GM18861 (cell line): Measurements from ENCODE around the gene CRYBB1.

Experiments used
- ATAC-seq: cut with Tn5 transposase; IDR thresholded peaks from one replicate; pipeline ENCODE4 v1.9.1; 2021; ENCODE audit not compliant: unreplicated experiment

The CRYBB1 gene

DNA sequence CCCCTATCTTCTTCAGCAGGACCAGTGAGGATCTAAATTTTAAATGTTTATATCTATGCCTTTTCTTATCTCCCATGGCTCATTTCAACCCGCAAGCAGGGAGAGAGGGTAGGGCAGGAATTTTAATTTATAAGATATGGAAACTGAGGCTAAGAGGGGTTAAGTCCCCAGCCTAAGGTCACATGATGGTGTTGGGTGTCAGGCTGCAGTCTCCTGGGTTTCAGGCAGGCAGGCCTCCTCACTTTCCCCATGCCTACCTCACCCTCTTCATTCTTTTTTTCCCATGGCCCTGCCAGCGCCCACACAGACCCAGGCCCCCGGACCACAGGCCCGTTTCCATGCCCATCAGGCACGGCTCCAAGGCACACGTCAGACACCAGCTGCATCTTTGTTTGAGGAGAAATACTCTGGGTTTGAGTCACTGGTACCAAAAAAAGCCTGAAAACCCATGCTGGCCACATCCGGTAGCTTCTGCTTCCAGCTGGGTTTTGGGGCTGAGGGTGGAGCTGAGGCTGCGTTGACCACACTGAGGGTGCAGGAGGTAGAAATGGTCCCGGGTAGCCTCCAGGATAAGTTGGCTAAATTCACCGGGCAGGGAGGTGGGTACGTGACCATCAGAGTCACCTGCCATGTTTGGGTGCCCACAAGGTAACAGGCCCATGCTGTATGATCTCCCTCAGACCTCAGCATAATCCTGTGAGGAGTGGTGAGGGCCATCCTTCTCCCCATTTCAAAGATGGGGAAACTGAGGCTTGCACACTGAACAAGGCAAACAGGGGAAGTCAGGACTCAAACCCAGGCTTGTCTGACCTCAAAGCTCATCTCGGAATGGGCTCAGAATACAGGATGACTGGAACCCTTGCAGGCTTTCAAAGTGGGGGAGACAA lies 7.5 kb downstream of the CRYBB1 start:
- ATAC-seq: peak; percentile 73

DNA sequence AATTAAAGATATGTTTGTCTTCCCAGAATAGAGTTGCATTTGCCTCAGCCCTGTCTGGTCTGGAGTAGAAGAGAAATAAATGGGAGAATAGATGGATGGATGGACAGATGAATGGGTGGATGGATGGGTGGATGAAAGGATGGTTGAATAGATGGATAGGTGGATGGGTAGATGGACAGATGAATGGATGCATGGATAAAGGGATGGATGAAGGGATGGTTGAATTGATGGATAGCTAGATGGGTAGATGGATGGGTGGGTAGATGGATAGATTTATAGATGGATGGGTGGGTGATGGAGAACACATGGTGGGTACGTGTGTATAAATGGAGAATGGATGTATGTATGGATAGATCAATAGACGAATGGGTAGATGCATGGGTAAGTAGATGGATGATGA lies 8.5 kb downstream of the CRYBB1 start:
- ATAC-seq: no peak

DNA sequence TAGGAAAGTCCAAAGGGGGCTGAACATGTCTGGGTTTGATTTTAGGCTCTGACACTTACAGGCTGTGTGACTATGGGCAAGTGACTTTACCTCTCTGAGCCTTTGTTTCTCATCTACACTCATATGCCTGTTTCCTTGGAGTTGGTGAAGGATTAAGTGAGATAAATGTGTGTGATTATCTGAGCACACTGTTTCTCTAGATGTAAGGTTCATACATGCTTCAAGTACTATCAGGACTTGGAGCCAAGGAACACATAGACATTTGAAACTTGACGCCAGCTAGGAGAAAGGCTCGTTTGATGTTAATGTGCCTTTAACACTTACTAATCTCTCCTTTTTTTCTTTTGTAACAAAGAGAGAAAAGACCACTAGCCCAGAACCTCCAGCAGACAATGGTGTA lies 9.7 kb downstream of the CRYBB1 start:
- ATAC-seq: no peak

DNA sequence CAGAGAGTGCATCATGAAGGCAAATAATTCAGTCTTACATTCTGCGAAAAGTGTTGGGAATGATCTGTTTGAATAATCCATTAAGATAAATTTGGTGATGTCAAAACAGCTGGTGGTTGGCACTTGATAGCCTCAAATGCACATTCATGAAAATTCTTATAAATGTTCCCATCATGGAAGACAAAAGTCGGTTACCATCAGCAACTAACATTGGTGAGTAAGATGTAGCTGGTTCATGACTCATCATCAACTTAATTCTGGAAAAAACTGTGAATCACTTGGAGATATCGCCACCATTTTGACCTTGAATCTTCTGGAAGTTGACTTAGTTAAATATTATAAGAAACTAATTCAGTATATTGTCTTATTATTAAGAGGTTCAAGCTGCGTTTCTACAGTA lies 11.2 kb downstream of the CRYBB1 start:
- no peak for ATAC-seq

GRCh38 chr22:26604368-26604767 lies 13.5 kb downstream of the CRYBB1 start:
- ATAC-seq: no peak

- no peak for ATAC-seq
Observed at GRCh38 chr22:26602127-26602526, 15.7 kb downstream of the CRYBB1 start.

- no peak for ATAC-seq
Observed at GRCh38 chr22:26601726-26602125, 16.1 kb downstream of the CRYBB1 start.

GRCh38 chr22:26599505-26599904 lies 18.3 kb downstream of the CRYBB1 start:
- ATAC-seq: no peak

- no peak for ATAC-seq
Observed at GRCh38 chr22:26597480-26597879, 20.3 kb downstream of the CRYBB1 start.

DNA sequence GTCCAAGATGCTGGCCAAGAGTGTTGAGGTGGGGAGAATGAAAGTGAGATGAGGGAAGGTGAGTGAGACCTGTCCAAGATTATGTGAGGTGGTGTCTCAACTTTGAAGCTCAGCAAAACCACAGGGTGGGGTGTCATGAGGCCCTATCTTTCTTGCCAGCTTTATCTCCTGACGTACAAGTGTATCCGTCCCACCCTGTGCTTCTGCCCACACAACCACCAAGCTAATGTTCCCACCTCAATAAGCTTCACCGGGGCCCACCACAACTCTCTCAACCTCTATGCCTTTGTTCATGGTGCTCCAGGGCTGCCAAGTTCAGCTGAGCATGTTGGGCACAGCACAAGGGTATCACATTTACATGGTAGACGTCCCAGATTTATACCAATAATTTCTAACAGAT lies 20.8 kb downstream of the CRYBB1 start:
- no peak for ATAC-seq

- ATAC-seq: no peak
Observed at GRCh38 chr22:26593763-26594162, 24.1 kb downstream of the CRYBB1 start.

DNA sequence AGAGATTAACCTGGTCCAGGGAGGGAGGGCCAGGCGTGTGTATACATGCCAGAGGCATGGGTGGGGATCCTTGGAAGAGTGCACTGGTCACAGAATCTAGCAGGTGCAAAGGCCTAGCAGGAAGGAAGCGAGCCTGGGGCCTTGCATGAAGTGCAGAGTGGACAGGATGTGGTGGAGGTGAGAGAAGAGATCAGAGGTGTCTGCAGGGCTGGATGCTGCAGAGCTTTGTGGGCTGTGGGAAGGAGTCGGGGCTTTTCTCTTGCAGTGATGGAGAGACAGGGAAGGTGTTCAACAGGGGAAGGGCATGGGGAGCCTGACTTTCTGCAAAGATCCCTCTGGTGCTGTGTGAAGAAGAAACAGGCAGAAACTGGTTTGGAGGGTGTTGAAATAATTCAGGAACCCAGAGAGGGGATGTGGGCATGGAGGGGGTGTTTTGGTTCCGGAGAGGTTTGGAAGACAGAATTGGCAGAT lies 25.4 kb downstream of the CRYBB1 start:
- ATAC-seq: peak; percentile 41

DNA sequence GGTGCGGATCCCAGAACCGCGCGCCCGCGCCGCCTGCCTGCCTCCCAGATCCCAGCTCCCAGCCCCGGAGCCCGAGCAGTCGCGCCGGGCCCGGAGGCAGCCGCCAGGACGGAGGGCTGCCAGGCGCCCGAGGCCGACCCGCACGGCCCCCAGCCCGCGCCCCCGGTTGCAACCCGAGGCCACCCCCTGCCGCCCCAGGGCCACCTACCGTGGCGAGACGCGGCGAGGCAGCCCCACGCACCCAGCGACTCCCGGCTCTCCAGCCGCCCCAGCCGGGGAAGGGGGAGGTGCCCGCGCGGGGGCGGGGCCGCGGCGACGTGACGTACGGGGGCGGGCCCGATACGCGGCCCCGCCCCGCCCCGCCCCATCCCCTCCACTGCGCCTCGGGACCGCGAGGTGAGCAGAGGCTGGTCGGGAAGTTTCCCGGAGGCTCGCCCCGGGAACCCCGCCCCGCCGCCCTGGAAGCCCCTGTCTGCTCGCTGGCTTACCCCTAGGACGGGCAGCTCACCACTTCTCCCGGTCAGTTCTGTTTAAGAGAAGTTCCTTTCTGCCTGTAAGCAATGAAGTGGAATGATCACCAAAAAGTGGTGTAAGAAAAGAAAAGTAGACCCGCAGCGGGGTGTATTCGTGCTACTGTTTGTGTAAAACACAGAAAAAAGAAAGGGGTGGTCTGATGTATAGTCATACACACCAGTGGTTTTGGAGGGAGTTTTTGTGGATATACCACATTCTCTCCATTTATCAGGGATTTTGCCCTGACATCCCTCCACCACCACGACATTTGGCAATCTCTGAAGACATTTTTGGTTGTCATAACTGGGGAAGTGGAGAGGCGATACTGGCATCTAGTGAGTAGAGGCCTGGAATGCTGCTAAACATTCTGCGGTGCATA lies 27.7 kb downstream of the CRYBB1 start, which contains the start of gene TPST2:
TSS of gene TPST2 (minus strand) at position 288 of the 892 bp plus-strand sequence. CDS start 48,502 bp downstream, outside the sequence.
- ATAC-seq: peak; percentile 59

- no peak for ATAC-seq
Observed at GRCh38 chr22:26589367-26589844, 28.4 kb downstream of the CRYBB1 start.

DNA sequence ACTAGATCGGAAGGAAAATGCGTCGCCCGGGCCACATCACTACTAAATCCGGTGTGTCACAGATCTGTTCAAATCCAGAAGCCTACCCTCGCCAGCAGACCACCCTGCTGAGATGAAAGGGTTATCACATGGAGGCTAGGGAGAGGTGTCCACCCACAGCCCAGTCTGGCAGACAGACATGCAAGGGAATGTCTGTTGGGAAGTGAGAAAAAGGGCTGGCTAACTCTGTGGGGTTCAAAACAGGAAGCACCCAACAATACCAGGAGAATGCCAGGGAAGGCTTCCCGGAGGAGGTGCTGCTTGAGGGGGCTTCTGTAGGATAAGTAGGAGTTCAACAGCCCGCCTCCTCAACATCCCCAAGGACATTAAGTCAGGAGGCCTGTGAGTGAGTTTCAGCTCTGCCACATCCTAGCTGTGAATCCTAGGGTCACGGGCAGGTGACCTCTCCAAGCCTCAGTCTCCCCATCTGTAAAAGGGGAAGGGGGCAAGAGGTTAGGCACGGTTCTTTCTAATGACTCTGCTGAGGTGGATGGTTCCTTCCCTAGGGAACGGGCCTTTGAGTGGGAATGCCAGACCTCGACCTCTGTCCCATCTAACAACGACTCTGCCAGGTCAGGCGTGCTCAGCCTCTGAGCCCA lies 29.0 kb downstream of the CRYBB1 start:
- ATAC-seq: no peak

DNA sequence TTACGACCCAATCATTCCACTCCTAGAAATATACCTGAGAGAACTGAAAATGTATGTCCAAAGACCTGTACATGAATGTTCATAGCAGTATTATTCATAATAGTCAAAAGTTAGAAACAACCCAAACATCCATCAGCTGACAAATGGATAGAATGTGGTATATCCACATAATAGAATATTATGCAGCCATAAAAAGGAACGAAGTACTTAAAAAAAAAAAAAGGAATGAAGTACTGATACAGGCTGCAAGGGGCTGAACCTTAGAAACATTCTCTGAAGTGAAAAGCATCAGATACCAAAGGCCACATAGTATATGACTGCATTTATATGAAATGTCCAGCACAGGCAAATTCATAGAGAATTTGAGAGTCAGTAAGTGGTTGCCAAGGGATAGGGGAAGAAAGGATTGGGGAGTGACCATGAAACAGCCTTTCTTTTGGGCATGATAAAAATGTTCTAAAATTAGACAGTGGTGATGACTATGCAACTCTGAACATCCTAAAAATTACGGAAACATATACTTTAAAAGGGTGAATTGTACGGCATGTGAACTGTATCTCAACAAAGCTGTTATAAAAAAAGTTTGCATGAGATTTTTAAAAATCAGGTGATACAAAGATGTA lies 29.7 kb downstream of the CRYBB1 start:
- ATAC-seq: no peak

GRCh38 chr22:26586556-26587325 lies 31.1 kb downstream of the CRYBB1 start:
- no peak for ATAC-seq

DNA sequence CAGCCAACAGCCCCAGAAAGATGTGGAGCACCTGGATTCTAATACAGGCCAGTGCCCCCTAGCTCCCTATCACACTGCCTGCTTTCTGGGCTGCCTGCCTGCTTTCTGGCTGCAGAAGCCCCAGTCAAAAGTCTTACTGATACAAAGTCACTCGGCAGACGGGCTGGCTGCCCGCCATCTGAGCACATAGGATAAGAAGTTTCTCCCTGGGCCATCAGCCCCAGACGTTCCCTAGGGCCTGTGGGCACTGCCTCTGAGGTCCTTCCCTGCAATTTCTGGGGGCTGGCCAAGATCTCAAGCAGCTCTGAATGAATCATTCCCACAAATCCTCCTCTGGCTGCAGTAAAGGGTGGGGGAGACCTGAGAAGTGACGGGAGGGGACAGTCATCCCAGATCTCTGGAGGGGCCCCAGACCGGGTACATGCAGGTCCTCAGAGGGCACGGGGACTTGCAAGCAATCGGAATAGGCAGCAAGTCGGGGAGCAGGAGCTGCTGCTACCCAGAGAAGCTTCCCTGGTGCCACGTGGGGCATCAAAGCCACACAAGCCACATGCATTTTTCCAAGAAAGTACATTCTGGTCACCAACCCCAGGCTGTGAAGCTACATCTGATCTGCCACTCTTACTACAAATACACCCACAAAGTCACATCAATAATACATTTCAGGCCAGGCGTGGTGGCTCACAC lies 32.6 kb downstream of the CRYBB1 start:
- ATAC-seq: no peak

GRCh38 chr22:26584010-26584409 lies 33.8 kb downstream of the CRYBB1 start:
- ATAC-seq: no peak
